Thoracic aorta (tissue), 2 donors: ENCODE measurements around the gene MBD3. TPM values are rescaled to one million over a fixed set of nuclear protein-coding genes. Genes with fewer than 3 reads are reported as not detected.
"Not testable (repeated sequence)": the region's sequence is repeated elsewhere in the genome, so short reads cannot be mapped to it uniquely, and the experiment has no call there.

ENCODE experiments used
- ATAC-seq: fragments of 150-250 bp; one replicate; pipeline ENCODE4 v1.8.0; 2017; ENCODE audit warnings: low read depth; ENCODE audit not compliant: insufficient number of reproducible peaks, low FRiP score
- DNase-seq: peaks from one replicate; pipeline ENCODE4 v3.0.0-alpha.2; 2020; ENCODE audit warnings: low spot score
- H3K27ac ChIP-seq, 2 donors: fragments of 200-600 bp; sonication (generic); 1 replicate in 1 of 2; 2 replicates in 1 of 2; pipeline ENCODE4 v1.5.1; 2016; ENCODE audit warnings: mild to moderate bottlenecking in 2 of 2, moderate library complexity in 2 of 2
- H3K27me3 ChIP-seq: fragments of 200-600 bp; sonication (generic); replicated peaks from 2 replicates; pipeline ENCODE4 v1.6.0; 2016; ENCODE audit warnings: mild to moderate bottlenecking; ENCODE audit not compliant: insufficient read depth
- H3K36me3 ChIP-seq: fragments of 200-600 bp; sonication (generic); one replicate; pipeline ENCODE4 v1.5.1; 2016
- H3K4me1 ChIP-seq, 2 donors: fragments of 200-600 bp; sonication (generic); 1 replicate in 1 of 2; 2 replicates in 1 of 2; pipeline versions ENCODE4 v1.5.1 to v1.6.0; 2016; ENCODE audit warnings: low read depth in 2 of 2, mild to moderate bottlenecking in 1 of 2; ENCODE audit not compliant: control insufficient read depth in 1 of 2
- H3K4me3 ChIP-seq: fragments of 200-600 bp; sonication (generic); 2 replicates; pipeline ENCODE4 v1.5.1; 2016; ENCODE audit warnings: mild to moderate bottlenecking
- H3K9me3 ChIP-seq: fragments of 200-600 bp; sonication (generic); 2 replicates; pipeline ENCODE4 v1.5.1; 2016
- CTCF ChIP-seq: fragments of 200-600 bp; sonication (generic); IDR thresholded peaks from one replicate; pipeline ENCODE4 v1.5.1; 2019; ENCODE audit warnings: antibody characterized with exemption
- total RNA-seq, 2 donors: library from RNA; depleted of rRNA; stranded (reverse); fragments of >200 nt; gene quantifications; one replicate each; pipeline versions ENCODE4 v1.1.0 to v1.2.3, GENCODE V29; 2016

Gene MBD3
- total RNA-seq, 2 donors from 2014 or later = 97.8 to 102 TPM

GRCh38 chr19:1533510-1534150 is 59.0 kb downstream of the MBD3 start:
- no peak overlapping the region for H3K27ac ChIP-seq
- H3K27me3 ChIP-seq = no peaks in the 10 kb centered on the region
- no peak overlapping the region for H3K4me3 ChIP-seq
- no peak for TF ChIP-seq CTCF
- no peaks in the 10 kb centered on the region for H3K36me3 ChIP-seq
- ATAC-seq (no peak), DNase-seq (no peak)
- H3K4me1 ChIP-seq = no peaks in the 10 kb centered on the region
- H3K9me3 ChIP-seq = no peaks in the 10 kb centered on the region

- no peak for ATAC-seq
- Histone ChIP-seq H3K4me1 (no peaks in the 10 kb centered on the region), H3K27me3 (no peaks in the 10 kb centered on the region)
Observed at GRCh38 chr19:1532003-1532402, 60.7 kb downstream of the MBD3 start.

GRCh38 chr19:1531587-1531986 is 61.1 kb downstream of the MBD3 start:
- Histone ChIP-seq H3K36me3 (no peaks in the 10 kb centered on the region), H3K27me3 (no peaks in the 10 kb centered on the region), H3K9me3 (no peaks in the 10 kb centered on the region), H3K27ac (no peak overlapping the region), H3K4me1 (no peaks in the 10 kb centered on the region), H3K4me3 (no peak overlapping the region)
- ATAC-seq (no peak), DNase-seq (no peak)
- TF ChIP-seq CTCF = no peak

More at GRCh38 chr19:1532003-1532402, 60.7 kb downstream of the MBD3 start:
- H3K9me3 ChIP-seq = no peaks in the 10 kb centered on the region
- H3K27ac ChIP-seq = no peak overlapping the region
- no peak for DNase-seq
- TF ChIP-seq CTCF = no peak
- no peak overlapping the region for H3K4me3 ChIP-seq
- no peaks in the 10 kb centered on the region for H3K36me3 ChIP-seq

- ATAC-seq, H3K4me3 ChIP-seq, H3K4me1 ChIP-seq, H3K27ac ChIP-seq, H3K27me3 ChIP-seq, H3K36me3 ChIP-seq, DNase-seq, H3K9me3 ChIP-seq: not testable (repeated sequence)
Observed at GRCh38 chr19:1530856-1531255, 61.8 kb downstream of the MBD3 start.

- Histone ChIP-seq H3K27ac (no peak overlapping the region), H3K9me3 (no peaks in the 10 kb centered on the region), H3K27me3 (no peaks in the 10 kb centered on the region), H3K4me1 (no peaks in the 10 kb centered on the region), H3K4me3 (no peak overlapping the region), H3K36me3 (no peaks in the 10 kb centered on the region)
- DNase-seq (no peak), ATAC-seq (no peak)
- TF ChIP-seq CTCF = no peak
Observed at GRCh38 chr19:1529430-1529816, 63.2 kb downstream of the MBD3 start.
